Spleen (tissue), 7 donors: ENCODE measurements around the gene ENPP6.

Experiments
- CTCF ChIP-seq, 11 experiments: fragments of 200-600 bp in 7 of 11; fragments of 450-650 bp in 4 of 11; sonication (generic) in 4 of 11; IDR thresholded peaks in 8 of 11; conservative IDR thresholded peaks in 3 of 11; 1 replicate in 7 of 11; 2 replicates in 4 of 11; pipeline versions ENCODE4 v1.4.0 to v1.8.0; 2016 to 2021; ENCODE audit warnings: antibody characterized with exemption in 11 of 11, inconsistent platforms in 4 of 11, mild to moderate bottlenecking in 1 of 11
- POLR2A ChIP-seq, 3 donors: fragments of 450-650 bp; IDR thresholded peaks; one replicate each; pipeline ENCODE4 v1.5.1; 2017; ENCODE audit warnings: antibody characterized with exemption in 3 of 3, mild to moderate bottlenecking in 1 of 3
- POLR2AphosphoS5 ChIP-seq, 3 donors: sonication (generic); formaldehyde crosslinking; IDR thresholded peaks; one replicate each; pipeline ENCODE4 v1.5.1; 2017; ENCODE audit warnings: antibody characterized with exemption in 3 of 3
- donor health status: DM: no; HTN: no; CAD: no; lungs with moderate emphysema.
- donor health status: DM: no; HTN: no; CAD: no.
- donor health status: DM: no; HTN: no; CAD: no.

GRCh38 chr4:184097815-184098214 is 119.9 kb downstream of the ENPP6 start:
- no peak for TF ChIP-seq POLR2AphosphoS5 (IDR thresholded peaks at IDR 0.05)
- no peak for TF ChIP-seq CTCF (IDR thresholded peaks at IDR 0.05 in 8 of 11, conservative IDR thresholded peaks at IDR 0.05 in 3 of 11)
- TF ChIP-seq POLR2A (IDR thresholded peaks at IDR 0.05): no peak
